Esophagus squamous epithelium (tissue), 5 donors: Measurements from ENCODE around the gene HOXA13. TPM values are rescaled to one million over a fixed set of nuclear protein-coding genes. Genes with fewer than 3 reads are reported as not detected.

Experiments used
- DNase-seq: peaks from one replicate; lab custom pipeline; 2025; lab: John Stamatoyannopoulos, UW
- H3K27ac ChIP-seq, 4 donors: fragments of 200-600 bp; sonication (generic); one replicate each; pipeline ENCODE4 v1.5.1; 2016 to 2019; ENCODE audit warnings: mild to moderate bottlenecking in 1 of 4
- H3K27me3 ChIP-seq, 4 donors: fragments of 200-600 bp; sonication (generic); 1 replicate in 3 of 4; 2 replicates in 1 of 4; pipeline versions ENCODE4 v1.5.1 to v1.6.0; 2017 to 2021; ENCODE audit warnings: antibody characterized with exemption in 1 of 4
- H3K36me3 ChIP-seq, 3 donors: fragments of 200-600 bp; sonication (generic); one replicate each; pipeline ENCODE4 v1.5.1; 2016 to 2019
- H3K4me1 ChIP-seq, 3 donors: fragments of 200-600 bp; sonication (generic); one replicate each; pipeline ENCODE4 v1.5.1; 2017 to 2019
- H3K4me3 ChIP-seq, 4 donors: fragments of 200-600 bp; sonication (generic); 1 replicate in 3 of 4; 2 replicates in 1 of 4; pipeline ENCODE4 v1.5.1; 2016 to 2019; ENCODE audit warnings: mild to moderate bottlenecking in 2 of 4, moderate library complexity in 1 of 4
- H3K9me3 ChIP-seq, 3 donors: fragments of 200-600 bp; sonication (generic); one replicate each; pipeline ENCODE4 v1.5.1; 2016 to 2019
- CTCF ChIP-seq, 6 experiments: fragments of 450-650 bp in 4 of 6; fragments of 200-600 bp in 2 of 6; sonication (generic) in 2 of 6; IDR thresholded peaks; one replicate each; pipeline ENCODE4 v1.5.1; 2016 to 2019; ENCODE audit warnings: antibody characterized with exemption in 6 of 6, mild to moderate bottlenecking in 4 of 6, moderate library complexity in 4 of 6
- POLR2A ChIP-seq, 4 donors: fragments of 450-650 bp; IDR thresholded peaks; one replicate each; pipeline ENCODE4 v1.6.1; 2017; ENCODE audit warnings: antibody characterized with exemption in 4 of 4, mild to moderate bottlenecking in 4 of 4, moderate library complexity in 3 of 4
- WGBS, 2 donors: methylation state at CpG; one replicate each; pipeline ENCODE4 v1.1.5; 2018; 5-methylcytosine and 5-hydroxymethylcytosine counted together
- intact Hi-C: fragments of 100-400 bp; cut with DNase I; formaldehyde crosslinking; loops from one replicate; pipeline ENCODE4 v1.15.0; 2022
- total RNA-seq, 4 donors: library from RNA; depleted of rRNA; stranded (reverse); fragments of >200 nt; gene quantifications; one replicate each; pipeline ENCODE4 v1.1.0, GENCODE V29; 2016
- donor health status: DM: yes; HTN: yes; CAD: no.

Gene HOXA13
- total RNA-seq, 4 donors from 2014 or later: not detected

GRCh38 chr7:27247000-27247399, 47.1 kb upstream of the HOXA13 start:
- H3K36me3 ChIP-seq: no peaks in the 10 kb centered on the region
- DNase-seq: no peak
- WGBS, 2 donors: 40 to 44% methylated on average over 6 of the region's 7 CpGs
- peaks cover 50 to 100% (median 84%) of the 10 kb centered on the region in 4 donors for H3K27me3 ChIP-seq
- no peaks in the 10 kb centered on the region for H3K9me3 ChIP-seq
- intact Hi-C loops: no loop called here
- H3K27ac ChIP-seq: no peak overlapping the region
- TF ChIP-seq CTCF (IDR thresholded peaks at IDR 0.05): no peak
- TF ChIP-seq POLR2A (IDR thresholded peaks at IDR 0.05): no peak
- no peak overlapping the region for H3K4me3 ChIP-seq
- H3K4me1 ChIP-seq: peaks cover 27 to 58% (median 35%) of the 10 kb centered on the region in 3 donors

- Histone ChIP-seq H3K4me1 (peaks cover 18 to 48% (median 27%) of the 10 kb centered on the region in 3 donors), H3K36me3 (no peaks in the 10 kb centered on the region), H3K4me3 (peak overlapping the region in 2 of 4 donors; percentile 28 to 55), H3K27ac (no peak overlapping the region), H3K9me3 (no peaks in the 10 kb centered on the region), H3K27me3 (peaks cover 51 to 100% (median 82%) of the 10 kb centered on the region in 4 donors)
- no peak for TF ChIP-seq POLR2A (IDR thresholded peaks at IDR 0.05)
- no peak for TF ChIP-seq CTCF (IDR thresholded peaks at IDR 0.05)
- WGBS, 2 donors: 14 to 15% methylated on average over 6 to 32 of the region's 90 CpGs
- intact Hi-C loops: no loop called here
- no peak for DNase-seq
These were observed 46.2 kb upstream of the HOXA13 start for GRCh38 chr7:27245798-27246691.

GRCh38 chr7:27245124-27245797, 45.4 kb upstream of the HOXA13 start:
- H3K27me3 ChIP-seq: peaks cover 51 to 100% (median 81%) of the 10 kb centered on the region in 4 donors
- no peak overlapping the region for H3K27ac ChIP-seq
- WGBS, 2 donors: 12 to 15% methylated on average over 7 to 32 of the region's 37 CpGs
- no peaks in the 10 kb centered on the region for H3K36me3 ChIP-seq
- intact Hi-C loops: no loop called here
- no peaks in the 10 kb centered on the region for H3K9me3 ChIP-seq
- H3K4me1 ChIP-seq: peaks cover 18 to 45% (median 27%) of the 10 kb centered on the region in 3 donors
- peak overlapping the region in 2 of 4 donors; percentile 28 to 55 for H3K4me3 ChIP-seq
- TF ChIP-seq CTCF (IDR thresholded peaks at IDR 0.05) (no peak), POLR2A (IDR thresholded peaks at IDR 0.05) (no peak)
- no peak for DNase-seq

- Histone ChIP-seq H3K27me3 (peaks cover 54 to 100% (median 81%) of the 10 kb centered on the region in 4 donors), H3K4me3 (peak overlapping the region in 1 of 4 donors; percentile 55), H3K27ac (no peak overlapping the region), H3K36me3 (no peaks in the 10 kb centered on the region), H3K4me1 (peaks cover 20 to 52% (median 31%) of the 10 kb centered on the region in 3 donors), H3K9me3 (no peaks in the 10 kb centered on the region)
- DNase-seq: no peak
- WGBS, 2 donors: 12 to 25% methylated on average over 8 to 12 of the region's 18 CpGs
- TF ChIP-seq POLR2A (IDR thresholded peaks at IDR 0.05): no peak
- no peak for TF ChIP-seq CTCF (IDR thresholded peaks at IDR 0.05)
- intact Hi-C loops: no loop called here
These were observed 44.7 kb upstream of the HOXA13 start for GRCh38 chr7:27244488-27245123.
